GM15510 (cell line): ENCODE measurements around the gene SLC37A1.

Experiments
- POLR2A ChIP-seq: IDR thresholded peaks from 3 replicates; pipeline ENCODE4 v1.6.1; 2011; ENCODE audit warnings: borderline replicate concordance; ENCODE audit not compliant: insufficient read length; ENCODE audit errors: extremely low read depth

The SLC37A1 gene

GRCh38 chr21:42525676-42526378 lies 12.2 kb downstream of the SLC37A1 start:
- TF ChIP-seq POLR2A = no peak

- TF ChIP-seq POLR2A = no peak
These were observed 12.7 kb downstream of the SLC37A1 start for GRCh38 chr21:42526379-42526727.

GRCh38 chr21:42527127-42527488 lies 13.5 kb downstream of the SLC37A1 start:
- no peak for TF ChIP-seq POLR2A

- no peak for TF ChIP-seq POLR2A
These were observed 14.0 kb downstream of the SLC37A1 start for GRCh38 chr21:42527489-42528158.

- TF ChIP-seq POLR2A = no peak
These were observed 16.5 kb downstream of the SLC37A1 start for GRCh38 chr21:42530167-42530518.

DNA sequence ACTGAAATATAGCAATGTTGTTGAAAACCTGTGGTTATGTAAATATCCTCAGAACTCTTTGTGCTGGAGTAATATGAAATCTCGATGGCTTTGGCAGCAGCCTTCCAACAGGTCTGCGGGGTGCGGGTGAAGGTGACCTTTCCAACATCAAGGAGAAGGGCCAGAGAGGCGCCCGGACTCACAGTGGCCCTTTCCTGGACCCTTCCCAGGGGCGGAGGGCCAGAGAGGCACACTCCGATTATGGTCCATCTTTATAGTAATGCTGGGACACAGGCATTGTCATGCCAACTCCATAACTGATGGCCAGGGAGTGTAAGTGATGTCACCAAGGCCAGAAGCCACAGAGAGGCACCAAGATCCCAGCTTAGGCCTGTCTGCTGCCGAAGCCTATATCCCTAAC lies 18.1 kb downstream of the SLC37A1 start:
- no peak for TF ChIP-seq POLR2A

DNA sequence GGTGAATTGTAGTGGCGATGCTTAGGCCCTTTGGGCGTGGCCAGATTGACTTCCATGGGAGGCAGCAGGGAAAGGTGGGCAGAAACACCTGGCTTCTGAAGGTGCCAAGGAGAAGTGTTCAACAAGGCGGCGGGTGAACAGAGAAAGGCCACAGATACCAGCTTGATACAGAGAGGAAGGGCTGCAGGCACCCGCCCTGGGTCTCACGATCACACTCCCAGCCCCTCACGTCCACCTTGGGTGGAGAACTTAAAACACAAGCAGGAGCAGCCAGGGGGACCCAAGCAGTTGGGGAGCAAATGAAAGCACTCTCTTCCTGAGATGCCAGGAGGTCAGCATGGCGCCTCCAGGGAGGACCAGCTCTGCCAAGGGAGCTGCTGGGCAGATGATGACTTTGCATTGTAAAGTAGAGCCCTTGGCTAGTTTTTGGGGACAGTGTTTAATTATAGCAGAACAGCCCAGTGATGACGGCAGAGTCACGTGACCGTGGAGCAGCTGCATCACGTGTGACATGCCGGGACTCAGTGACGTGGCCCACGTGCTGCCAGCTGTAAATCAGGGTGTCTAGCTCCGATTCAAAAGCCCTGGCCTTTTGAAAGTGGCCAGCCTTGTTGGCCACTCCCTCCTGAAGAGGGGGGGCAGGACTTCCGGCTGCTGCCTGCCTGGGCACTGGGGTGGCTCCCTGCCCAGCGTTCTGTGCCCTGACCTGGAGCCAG lies 19.0 kb downstream of the SLC37A1 start:
- no peak for TF ChIP-seq POLR2A

DNA sequence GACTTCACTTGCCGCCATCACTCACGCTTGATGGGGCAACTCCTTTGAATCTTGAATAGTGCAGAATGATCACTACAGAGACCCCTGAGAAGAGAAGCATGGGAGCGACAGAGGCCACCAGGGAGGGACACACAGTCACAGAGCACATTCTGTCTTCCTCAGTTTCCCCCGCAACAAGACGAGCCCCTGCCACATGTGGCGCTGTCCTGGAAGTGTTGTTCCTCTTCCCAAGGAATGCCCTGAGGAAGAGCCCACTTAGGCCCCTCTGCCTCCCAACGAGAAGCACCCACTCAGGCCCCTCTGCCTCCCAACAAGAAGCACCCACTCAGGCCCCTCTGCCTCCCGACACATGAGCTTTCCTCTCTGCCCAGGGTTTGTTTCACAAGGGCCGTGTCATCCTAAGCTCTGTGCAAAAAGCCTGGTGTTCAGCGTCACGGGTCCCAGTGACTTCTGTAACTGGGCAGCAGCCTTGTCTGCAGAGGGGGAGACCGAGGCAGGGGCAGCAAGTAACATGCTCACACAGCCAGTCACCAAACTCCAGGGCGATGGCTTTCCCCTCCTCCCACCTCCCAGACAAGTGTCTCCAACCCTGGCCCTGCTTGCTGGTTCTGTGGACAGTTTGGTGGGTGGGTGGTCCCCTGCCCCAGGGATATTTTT lies 19.8 kb downstream of the SLC37A1 start:
- no peak for TF ChIP-seq POLR2A

DNA sequence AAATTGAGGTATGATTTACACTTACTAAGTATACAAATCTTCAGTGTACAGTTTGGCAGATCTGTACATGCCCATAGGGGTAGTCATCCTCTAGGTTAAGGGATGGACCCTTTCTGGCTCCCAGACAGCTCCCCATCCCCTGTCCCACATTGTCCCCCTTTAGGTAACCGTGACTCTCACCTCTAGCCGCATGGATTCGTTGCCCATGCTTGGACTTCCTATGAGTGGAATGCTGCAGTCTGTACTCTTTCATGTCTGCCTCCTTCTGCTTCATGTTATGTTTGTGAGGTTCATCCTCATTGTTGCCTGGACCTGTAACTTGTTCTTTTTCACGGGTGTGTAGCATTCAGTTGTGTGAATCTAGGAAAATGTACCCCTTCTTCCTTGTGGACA lies 20.3 kb downstream of the SLC37A1 start:
- no peak for TF ChIP-seq POLR2A

DNA sequence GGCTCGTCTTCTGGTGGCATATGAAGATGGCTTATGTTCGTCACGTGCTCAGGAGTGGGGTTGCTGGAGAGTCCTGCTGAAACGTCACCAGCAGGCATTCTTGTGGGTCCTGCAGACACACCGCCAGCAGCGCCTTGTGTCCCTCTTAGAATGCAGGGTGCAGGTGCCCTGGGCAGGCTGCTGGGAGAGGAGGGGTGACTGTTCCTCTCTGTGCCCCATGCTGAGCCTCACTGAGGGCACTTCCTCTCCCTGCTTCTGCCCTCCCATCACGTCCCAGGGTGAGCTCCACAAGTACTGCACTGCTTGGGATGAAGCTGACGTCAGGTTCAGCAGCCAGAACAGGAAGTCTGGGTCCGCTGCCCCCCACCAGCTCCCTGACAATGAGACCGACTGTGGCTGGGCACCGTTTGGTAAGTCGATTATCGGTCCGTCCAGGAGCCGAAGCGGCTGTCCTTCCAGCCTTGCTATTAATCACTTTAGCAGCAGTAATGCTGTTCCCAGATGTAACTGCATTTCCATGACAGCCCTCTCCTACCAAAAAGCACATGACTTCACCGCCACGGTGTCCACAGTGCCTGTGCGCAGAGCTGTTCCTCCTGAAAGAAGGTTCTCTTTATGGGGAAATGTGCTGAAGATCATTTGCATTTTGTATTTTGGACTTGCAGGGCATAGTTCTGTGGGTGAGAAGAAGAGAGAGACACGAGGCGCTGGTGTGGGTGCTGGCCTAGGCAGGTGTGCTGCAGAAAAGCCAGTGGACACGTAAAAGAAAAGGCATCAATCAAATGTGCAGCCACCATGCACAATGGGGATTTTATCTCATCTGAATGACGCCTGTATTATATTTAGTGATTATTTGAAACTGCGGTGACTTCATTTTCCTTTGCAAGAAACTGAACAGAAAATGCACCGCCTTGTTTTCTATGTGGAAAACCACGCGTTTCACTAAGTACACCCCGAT lies 21.0 kb downstream of the SLC37A1 start:
- no peak for TF ChIP-seq POLR2A

DNA sequence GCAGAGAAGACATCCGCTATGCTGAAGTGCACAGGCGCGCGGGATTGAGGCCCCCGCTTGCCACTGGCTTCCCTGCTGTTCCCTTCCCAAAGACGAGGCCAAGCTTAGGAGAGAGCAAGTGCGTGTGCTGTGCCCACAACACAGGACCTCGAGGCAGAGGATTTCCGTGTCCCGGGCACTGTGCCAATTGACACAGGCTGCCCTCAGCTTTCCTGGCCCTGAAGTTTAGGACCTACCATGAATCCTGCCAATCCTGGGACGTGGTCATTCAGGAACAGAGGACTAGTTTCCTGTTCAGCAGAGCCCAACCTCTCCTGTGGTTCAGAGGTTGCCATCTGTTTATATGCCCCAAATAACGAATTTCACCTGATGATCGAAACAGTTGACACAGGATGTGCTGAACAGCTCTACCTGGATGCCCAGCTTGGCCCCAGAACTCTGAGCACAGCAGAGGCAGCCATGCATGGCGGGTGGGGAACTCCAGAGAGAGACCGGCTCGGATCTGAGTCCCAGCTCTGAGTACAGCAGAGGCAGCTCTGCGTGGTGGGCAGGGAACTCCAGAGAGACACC lies 22.0 kb downstream of the SLC37A1 start:
- TF ChIP-seq POLR2A = no peak

DNA sequence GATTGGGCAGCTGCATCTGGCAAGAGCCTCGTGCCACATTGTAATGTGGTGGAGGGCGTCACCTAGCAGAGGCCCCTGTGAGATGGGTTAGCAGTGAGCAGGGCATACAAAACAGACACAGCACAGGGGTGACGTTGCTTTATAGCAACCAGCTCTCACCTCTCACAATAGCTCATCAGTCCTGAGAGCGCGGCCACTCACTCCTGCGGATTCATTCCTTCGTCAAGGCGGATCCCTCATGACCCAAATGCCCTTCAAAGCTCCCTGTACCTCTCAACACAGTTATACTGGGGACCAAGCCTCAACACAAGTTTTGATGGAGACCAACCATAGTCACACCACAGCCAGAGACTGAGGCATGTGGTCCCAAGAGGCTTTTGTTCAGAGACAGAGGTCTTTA lies 22.9 kb downstream of the SLC37A1 start:
- TF ChIP-seq POLR2A = no peak

GRCh38 chr21:42537106-42537742 lies 23.6 kb downstream of the SLC37A1 start:
- no peak for TF ChIP-seq POLR2A
